ENCODE measurements around the gene CCR1.

DNA sequence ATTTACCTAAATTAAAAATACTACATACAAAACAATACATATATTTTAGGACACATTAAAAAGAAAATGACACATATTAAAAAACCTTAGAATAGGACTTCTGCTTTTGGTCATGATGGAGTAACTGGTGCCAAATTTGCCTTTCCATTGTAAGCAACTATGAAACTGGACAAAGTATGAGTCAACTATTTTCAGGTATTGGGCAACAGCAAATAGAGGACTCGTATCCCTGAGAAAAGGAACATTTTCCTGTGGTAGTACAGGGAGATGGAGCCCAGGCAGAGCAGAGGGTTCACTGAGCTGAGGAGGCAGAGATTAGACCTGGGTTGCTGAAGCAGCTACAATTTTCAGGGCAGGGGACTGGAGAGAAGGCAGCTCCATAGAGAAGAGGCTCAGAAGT lies 14.7 kb downstream of the CCR1 start:
- TF ChIP-seq, protein P1, sequence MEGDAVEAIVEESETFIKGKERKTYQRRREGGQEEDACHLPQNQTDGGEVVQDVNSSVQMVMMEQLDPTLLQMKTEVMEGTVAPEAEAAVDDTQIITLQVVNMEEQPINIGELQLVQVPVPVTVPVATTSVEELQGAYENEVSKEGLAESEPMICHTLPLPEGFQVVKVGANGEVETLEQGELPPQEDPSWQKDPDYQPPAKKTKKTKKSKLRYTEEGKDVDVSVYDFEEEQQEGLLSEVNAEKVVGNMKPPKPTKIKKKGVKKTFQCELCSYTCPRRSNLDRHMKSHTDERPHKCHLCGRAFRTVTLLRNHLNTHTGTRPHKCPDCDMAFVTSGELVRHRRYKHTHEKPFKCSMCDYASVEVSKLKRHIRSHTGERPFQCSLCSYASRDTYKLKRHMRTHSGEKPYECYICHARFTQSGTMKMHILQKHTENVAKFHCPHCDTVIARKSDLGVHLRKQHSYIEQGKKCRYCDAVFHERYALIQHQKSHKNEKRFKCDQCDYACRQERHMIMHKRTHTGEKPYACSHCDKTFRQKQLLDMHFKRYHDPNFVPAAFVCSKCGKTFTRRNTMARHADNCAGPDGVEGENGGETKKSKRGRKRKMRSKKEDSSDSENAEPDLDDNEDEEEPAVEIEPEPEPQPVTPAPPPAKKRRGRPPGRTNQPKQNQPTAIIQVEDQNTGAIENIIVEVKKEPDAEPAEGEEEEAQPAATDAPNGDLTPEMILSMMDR (IDR thresholded peaks at IDR 0.05; ENCODE audit: poor library complexity, severe bottlenecking), result no peak
- no peak for TF ChIP-seq SMC3 (conservative IDR thresholded peaks at IDR 0.05; ENCODE audit: poor library complexity)
- TF ChIP-seq EP300 (conservative IDR thresholded peaks at IDR 0.05; ENCODE audit: poor library complexity, severe bottlenecking), result no peak
- no peak for TF ChIP-seq POLR2AphosphoS5 (IDR thresholded peaks at IDR 0.05)
- TF ChIP-seq TAF1 (IDR thresholded peaks at IDR 0.05; ENCODE audit: low read depth), result no peak
- TF ChIP-seq EZH2 (IDR thresholded peaks at IDR 0.05; ENCODE audit: borderline replicate concordance, insufficient read depth, low read length, poor library complexity, severe bottlenecking), result no peak
